NCI-H345 treated with DMSO at 0.1 percent for 48 hours (cell line): Measurements from ENCODE around the gene MBTPS2.
"Not testable (repeated sequence)": the region's sequence is repeated elsewhere in the genome, so short reads cannot be mapped to it uniquely, and the experiment has no call there.

Experiments
- DNase-seq: peaks from one replicate; lab custom pipeline; 2025; ENCODE audit not compliant: unreplicated experiment; lab: John Stamatoyannopoulos, UW

Gene MBTPS2

DNA sequence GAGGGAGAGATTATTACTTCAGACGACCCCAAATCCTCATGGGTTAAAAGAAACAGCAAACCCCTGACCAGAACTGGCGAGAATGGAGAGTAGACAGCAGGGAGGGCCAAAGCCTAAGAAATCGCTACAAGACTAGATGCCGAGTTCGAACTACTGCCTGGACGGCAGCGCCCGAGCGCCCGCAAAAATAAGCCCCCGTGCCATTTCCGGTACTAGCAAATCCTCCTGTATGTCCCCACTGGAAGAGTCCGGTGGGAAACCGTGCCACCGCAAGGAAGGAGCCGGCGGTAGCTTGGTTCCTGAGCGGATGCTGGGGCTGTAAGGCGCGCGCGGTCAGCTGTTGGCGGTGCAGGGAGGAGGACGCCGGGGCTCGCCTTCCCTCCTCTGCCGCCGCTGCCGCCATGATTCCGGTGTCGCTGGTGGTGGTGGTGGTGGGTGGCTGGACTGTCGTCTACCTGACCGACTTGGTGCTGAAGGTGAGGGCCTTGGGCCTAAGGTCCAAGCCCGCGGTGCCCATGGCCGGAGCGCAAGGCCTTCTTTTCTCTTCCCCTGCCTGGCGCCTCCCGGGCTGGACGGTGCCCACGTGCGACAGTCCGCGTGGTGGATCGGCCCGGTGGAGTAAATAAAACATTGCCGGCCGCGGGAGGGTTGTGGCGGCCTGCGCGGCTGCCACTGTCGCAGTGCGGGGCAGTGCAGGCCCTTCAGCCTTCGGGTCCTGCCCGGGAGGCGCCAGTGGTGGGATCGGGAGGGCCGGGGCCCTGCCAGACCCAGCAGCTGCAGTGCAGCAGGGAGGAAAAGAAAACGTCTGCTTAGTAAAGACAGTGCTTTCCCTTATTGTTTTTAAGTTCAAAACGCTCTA lies at the start of gene MBTPS2:
TSS of gene MBTPS2 (plus strand) at position 284 of the 859 bp plus-strand sequence. CDS start at position 402, 118 bp downstream.
- peak; percentile 49 for DNase-seq

DNA sequence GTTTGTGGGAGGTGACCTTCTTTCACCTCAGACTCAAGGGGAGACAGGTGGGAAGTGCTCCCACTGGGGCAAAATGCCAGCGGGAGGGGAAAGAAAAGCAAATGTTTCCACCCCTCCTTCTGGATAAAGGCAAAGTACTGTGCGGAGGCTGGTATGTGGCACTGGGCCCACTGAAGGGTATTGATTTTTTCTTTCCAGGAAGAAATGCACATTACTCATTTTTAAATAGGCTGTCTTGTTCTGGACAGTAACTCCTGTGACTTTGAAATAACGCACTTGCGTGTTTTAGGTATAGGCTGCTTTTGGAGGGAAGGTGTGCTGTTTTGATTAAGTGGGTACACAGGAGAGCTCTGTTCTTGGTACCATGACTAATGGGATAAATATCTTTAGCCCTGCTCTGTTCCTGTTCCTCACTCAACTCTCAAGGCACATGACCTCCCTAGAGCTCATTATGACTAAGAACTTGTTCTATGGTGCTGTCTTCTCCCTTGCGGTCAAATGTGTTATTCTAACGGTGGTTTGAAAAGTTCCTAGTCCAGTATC lies 40.7 kb upstream of the MBTPS2 start:
- DNase-seq = peak; percentile 56

DNA sequence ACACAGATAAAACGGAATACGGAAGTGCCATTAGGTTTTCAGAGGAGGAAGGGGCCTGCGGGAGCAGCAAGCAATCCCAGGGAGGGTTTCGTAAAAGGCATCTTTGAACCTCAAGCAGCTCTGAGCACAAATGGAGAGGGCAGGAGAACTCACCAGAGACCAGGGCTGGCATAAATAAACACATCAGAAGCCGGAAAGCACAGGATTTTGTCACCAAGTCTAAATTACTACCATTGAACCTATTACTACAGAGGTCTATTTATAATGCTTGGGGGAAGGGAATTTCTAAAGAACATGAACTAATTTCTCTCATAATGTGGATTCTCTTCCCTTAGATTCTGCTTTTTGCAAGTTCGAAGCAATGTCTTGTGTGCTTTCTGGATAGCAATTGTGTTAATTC lies 39.6 kb upstream of the MBTPS2 start:
- no peak for DNase-seq

DNA sequence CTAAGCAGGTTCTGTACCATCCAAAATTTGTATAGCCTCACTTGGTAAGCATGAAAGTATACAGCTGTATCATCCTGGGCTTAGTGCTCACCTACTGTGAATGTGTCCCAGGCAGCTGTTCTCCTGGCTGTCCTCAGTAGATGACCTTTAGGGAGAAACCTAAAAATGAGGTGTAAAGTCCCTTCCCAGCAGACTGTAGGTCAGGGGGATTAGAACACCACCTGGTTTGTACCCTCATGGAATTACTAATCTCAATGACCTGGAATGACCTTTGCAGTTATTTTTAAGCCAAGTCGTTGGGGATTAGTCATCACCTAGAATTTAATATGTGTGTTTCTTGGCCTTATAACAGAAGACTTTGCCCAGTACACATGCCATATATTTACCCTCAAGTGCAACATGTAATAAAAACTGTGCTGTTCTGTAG lies 39.1 kb upstream of the MBTPS2 start:
- no peak for DNase-seq

DNA sequence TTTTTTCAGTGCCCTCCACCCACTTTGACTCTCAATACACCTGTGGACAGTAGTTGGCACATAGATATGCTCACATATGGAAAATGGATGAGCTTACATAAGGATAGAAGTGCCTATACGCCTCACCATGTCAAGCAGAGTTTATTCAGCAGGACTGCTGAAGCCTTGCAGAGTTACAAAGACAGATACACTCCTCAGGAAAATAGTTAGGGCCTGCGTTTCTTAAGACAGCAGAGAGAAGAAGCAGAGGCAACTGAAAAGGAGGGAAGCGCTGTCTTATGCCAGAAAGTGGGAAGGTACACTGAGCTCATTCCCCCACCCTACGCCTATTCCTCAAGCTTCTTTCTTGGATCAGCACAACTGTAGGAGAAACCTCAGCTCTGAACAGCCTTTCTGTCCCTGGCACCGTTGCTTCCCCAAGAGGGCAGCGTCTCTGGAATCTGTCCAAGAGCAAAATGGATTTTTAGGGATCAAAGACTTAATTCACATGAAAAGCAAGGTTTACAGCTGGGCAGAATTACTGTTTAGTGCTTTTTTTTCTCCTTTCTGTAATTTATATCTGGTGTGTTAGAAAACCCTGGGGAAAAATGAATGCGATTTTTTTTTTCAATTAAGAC lies 37.3 kb upstream of the MBTPS2 start:
- DNase-seq = no peak

DNA sequence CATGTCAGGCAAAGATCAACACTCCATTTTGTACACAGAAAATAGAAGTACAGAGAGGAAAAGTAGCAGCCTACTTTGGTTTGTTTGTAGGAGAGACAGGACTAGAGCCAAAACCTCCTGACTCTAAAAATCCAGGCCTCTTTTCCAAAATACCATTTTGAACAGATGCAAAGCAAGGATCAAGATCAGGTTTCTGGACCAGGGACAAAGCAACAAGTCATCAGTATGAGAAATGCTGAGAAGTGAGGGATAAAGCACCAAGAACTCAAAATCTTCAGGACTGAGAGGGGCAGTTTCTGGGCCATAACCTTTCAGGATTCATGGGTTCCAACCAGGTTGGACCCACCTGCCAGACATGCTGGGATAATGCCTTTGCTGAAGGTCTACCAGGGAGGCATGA lies 36.6 kb upstream of the MBTPS2 start:
- DNase-seq = no peak

DNA sequence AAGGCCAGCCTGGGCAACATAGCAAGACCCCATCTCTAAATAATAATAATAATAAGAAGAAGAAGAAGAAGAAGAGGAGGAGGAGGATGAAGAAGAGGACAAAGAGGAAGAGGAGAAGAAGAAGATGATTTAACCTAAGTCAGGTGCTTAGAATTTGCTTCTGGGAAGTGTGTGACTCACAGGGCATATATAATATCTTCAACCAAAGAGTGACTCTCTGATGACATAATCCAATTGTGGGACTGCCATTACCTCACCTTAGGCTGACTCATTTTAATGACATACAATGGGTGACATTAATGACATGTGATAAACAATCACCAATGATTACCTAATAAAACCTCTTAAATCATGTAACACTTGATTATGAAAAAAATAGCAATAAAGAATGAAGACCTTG lies 32.7 kb upstream of the MBTPS2 start:
- no peak for DNase-seq

DNA sequence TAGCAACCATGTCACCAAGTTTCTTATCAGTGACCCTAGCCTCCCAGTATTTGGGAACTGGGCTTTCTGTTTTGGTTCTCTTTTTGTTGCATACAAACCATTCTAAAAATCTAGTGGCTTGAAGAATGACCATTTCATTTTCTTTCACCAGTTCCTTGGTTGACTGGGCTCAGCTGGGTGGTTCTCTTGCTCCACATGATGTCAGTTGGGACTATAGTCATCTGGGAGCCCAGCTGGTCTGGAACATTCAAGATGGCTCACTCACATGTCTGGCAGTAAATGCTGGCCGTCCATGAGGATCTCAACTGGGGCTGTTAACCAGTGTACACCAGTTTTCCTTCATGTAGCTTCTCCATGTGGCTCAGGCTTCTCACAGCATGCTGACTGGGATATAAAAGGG lies 27.6 kb upstream of the MBTPS2 start:
- no peak for DNase-seq

DNA sequence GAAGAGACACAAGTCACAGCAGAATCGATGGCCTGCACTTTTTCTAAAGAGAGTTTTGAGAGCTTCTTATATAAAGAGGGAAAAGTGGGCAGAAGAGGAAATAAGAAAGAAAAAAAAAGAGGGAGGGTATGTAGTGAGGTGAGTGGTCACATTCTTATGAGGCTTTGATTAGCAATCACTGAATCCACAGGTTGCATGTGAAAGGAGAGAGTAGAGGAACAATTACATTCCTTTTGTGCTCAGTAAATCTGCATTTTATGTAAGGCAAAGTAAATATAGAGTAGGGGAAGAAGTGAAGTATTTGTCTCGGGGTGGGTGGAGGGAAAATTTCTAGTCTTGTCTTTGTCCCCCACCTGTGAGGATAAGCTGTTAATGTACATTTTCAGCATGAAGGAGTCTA lies 26.8 kb upstream of the MBTPS2 start:
- no peak for DNase-seq

DNA sequence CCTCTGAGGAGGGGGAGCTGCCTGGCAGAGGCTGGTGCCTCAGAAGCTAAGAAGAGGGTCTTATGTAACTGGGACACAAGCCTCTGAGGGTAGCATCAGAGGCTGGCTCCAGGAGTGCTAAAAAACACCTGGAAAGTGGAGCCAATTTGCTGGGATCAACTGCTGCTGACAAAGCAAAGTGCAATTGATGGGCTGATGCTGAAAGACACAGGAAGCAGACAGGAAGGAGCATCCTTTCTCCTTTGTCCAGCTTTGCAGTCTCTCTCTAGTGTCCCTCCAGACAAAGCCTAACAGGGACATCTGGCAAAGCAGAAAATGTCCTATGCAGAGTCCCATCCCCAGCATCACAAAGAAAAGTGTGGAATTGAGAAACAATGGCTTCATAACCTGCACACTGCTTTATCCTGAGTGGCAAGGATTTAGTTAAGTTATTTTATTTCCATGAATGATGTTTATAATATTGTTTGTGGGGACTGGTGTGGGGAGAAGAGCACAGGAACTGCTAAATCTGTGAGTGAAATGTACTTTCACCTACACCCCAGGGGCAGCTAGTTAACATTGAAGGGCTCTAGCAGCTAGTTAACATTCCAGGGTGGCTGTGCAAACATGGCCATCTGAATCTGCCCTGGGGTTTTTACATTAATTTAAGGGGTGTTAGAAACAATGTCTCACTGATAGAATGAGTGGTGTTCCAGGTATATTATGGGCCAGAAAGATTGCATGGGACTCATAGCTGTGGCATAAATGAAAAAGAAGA lies 25.6 kb upstream of the MBTPS2 start:
- DNase-seq = no peak

DNA sequence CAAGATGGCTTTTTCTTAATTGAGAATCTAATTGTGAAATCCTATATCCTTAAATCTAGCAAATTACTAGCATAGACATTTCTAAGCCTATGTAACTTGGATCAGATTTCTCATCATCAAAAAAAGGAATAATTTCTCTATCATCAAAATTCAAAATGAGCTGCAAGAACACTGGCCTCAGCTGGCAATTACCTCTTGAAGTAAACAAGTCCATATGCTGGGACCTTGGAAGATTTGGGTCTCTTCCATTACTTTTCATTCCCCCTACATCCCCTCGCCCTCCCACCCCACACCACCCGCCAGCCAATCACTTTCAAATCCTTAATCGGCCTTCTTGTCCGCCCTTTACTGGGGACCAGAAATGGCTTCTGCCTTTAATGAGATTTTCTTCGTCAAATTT lies 23.3 kb upstream of the MBTPS2 start:
- no peak for DNase-seq

DNA sequence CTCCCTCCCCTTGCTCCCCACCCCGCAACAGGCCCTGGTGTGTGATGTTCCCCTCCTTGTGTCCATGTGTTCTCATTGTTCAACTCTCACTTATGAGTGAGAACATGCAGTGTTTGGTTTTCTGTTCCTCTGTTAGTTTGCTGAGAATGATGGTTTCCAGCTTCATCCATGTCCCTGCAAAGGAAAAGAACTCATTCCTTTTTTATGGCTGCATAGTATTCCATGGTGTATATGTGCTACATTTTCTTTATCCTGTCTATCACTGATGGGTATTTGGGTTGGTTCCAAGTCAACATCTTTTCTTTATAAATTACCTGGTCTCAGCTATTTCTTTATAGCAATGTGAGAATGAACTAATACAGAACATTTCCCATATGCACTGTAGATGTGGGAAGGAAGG lies 19.2 kb upstream of the MBTPS2 start:
- not testable (repeated sequence) for DNase-seq

DNA sequence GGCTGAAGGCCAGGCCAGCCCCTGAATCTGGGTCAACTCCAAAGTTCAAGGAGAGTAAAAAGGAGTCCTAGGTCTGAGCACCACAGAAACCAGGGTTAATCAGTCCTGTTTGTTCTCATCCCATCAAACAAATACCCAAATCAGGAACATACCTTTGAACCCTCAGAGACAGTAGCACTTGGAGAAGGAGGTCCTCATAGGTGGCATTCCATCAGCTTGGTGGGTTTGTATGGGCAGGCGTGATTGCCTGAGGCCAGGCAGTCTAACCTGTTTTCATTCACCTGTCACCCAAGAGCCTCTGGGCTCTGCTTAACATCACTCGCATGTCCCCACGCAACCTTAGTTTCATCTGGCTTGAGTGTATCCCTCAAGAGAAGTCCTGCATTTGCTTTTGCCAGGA lies 17.5 kb upstream of the MBTPS2 start:
- no peak for DNase-seq

DNA sequence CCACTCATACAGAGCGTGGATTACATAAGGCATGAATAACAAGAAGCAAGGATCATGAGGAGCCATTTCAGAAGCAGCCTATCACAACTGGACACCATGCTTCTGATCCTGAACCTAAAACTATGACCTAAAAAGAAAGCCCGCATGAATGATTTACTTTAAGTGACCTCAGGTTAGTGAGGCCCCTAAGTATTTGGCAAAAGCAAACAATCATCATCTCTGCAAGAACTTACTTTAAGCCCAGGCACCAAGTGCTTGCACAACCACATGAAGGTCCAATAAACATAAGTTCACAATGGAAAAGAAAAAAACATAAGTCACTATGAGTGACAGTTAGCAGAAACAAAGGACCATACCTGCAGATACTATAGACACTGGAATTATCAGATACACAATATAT lies 7.9 kb upstream of the MBTPS2 start:
- DNase-seq = no peak

DNA sequence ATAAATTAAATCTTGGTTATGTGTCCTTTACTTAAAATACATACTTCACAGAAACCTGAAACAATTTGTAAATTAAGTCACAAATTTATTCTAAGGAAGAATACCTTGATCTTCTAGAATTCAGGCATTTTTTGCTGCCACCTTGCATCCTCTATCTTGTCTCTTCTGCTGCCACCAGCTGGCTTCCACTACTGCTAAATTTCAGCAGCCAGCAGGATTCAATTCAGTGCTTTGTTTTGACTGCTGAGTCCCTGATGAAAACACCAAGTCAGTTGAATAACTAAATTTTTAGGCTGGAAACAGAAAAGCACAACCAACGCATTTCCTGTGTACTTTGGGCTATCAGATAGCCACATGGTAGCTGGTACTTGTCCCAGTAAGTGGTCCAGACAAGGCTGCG lies 2.4 kb upstream of the MBTPS2 start:
- DNase-seq = no peak

DNA sequence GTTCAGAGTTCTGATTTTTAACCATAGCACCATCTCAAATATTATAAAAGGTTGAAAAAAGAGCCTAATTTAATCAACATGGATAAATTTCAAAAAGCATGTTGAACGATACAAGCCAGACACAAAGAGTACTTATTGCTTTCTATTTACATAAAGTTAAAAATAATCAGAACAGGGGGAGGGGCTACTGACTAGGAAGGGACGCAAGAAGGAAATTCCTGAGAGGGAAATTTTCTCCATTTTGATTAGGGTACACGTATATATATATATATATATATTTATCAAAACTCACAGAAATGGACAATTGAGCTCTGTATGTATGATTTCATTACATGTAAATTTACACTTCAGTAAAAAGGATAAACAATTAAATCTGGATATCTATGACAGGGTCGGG lies 482 bp upstream of the MBTPS2 start:
- no peak for DNase-seq

DNA sequence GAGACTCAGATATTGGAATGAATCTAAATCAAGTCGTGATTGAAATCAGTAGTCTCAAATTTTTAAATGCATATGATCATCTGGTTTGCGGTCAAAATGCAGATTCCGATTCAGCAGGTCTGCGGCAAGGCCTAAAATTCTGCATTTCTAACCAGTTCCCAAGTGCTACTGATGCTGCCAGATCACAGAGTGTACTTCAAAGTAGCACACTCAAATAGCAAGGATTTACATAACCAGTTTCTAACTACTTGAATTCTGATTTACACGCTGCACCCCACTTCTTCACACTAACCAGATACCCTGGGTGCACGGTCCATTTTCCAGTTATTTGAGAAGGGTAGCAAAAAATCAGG lies 752 bp downstream of the MBTPS2 start:
- DNase-seq = no peak

DNA sequence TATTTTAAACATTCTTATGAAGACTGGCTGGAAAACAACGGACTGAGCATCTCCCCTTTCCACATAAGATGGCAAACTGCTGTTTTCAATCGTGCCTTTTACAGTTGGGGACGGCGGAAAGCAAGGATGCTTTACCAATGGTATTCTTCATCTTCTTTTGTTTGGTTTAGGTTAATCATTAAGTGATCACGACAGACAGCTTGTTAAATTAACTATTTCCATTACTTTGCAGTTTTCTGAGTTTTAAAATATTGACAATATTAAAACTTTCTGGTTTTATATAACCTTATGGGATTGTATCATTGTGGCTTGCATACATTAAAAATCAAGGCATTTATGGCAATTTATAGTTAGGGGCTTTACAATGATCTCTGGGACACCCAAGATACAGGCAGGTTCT lies 3.8 kb downstream of the MBTPS2 start:
- DNase-seq = no peak

DNA sequence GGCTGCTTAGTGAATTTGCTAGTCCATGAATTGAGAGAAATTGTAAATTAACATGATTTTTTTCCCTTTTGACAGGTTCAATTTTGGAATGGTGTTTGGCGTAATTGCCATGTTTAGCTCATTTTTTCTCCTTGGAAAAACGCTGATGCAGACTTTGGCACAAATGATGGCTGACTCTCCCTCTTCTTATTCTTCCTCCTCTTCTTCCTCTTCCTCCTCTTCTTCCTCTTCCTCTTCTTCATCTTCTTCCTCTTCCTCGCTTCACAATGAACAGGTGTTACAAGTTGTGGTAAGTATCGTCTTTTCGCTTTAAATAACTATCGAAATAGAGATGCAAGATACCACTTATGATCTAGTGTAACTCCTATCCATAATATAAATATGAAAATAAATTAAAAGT lies 5.7 kb downstream of the MBTPS2 start:
- DNase-seq = no peak

DNA sequence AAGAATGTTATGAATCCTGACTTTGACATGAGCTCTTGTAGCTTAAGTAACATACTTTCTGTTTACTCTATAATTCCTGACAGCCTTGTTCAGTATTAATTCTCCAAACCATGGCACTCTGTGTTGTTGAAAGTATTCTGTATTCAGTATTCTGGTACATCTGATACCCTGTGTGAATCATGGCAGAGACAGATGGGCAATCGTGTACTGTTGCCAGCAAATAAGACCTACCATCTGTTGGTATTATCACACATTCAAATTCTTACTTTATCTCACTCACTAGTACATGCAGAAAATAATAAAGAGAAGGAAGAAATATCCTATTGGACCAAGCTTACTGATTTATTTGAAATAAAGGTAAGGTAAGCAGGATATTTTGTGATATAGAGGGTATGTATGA lies 7.9 kb downstream of the MBTPS2 start:
- DNase-seq = no peak

DNA sequence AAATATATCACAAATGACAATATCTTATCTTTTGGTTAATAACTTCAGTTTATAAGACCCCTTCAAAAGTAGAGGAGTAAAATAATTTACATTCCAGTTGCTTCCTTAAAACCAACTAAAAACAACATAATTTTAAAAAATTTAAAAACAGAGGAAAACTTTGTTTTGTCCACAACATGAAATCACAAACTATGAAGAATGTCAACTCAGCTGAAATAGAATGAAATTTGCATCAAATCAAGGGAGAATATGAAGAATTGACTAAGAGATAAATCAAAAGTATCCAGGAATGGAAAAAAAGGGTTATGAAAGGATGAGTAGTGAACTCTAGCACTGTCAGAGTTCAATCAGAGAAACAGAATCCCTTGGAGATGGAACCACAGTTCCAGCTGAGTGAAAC lies 14.2 kb downstream of the MBTPS2 start:
- no peak for DNase-seq

DNA sequence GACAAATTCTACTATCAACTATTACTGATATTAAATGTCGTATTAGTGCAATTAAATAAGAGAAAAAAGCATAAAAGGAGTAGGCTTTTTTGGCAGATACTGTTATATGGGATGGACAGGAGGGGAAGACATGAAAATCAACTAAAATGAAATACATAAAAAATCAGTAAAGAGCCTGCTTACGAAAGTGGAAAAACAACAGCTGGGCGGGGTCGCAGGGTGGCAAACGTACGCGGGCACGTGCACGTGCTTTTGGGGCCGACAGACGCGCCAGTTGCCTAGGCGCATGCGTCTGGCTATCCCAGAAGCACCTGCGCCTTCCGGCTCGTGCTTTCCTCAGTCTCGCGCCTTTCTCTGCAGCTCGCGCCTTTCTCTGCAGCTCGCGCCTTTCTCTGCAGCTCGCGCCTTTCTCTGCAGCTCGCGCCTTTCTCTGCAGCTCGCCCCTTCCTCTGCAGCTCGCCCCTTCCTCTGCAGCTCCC lies 16.6 kb downstream of the MBTPS2 start, which contains the start of gene YY2:
TSS of gene YY2 (plus strand) at position 51 of the 479 bp plus-strand sequence. CDS start 498 bp downstream, outside the sequence.
- DNase-seq = no peak
